Epithelial cell of proximal tubule (primary cell): ENCODE data around the gene CEP112. TPM values are rescaled to one million over a fixed set of nuclear protein-coding genes. Genes with fewer than 3 reads are reported as not detected.

ENCODE experiments used
- DNase-seq: peaks from one replicate; pipeline ENCODE4 v3.0.0-alpha.2; 2011; ENCODE audit warnings: low read depth
- H3K4me3 ChIP-seq: 2 replicates; pipeline ENCODE4 v1.5.1; 2011; ENCODE audit warnings: low read depth, mild to moderate bottlenecking, low read length
- CTCF ChIP-seq: conservative IDR thresholded peaks from 2 replicates; pipeline ENCODE4 v1.5.1; 2012; ENCODE audit warnings: low read depth, mild to moderate bottlenecking, low read length
- total RNA-seq: library from RNA; depleted of rRNA; stranded (reverse); fragments of >200 nt; gene quantifications from 2 replicates; pipeline ENCODE4 v1.2.3, GENCODE V29; 2015

Gene CEP112
- total RNA-seq, 1 donor from 2014 or later, result 4.7 TPM

- H3K4me3 ChIP-seq, result no peak overlapping the region
- no peak for DNase-seq
- TF ChIP-seq CTCF, result no peak
These were observed 553.5 kb downstream of the CEP112 start for GRCh38 chr17:65638221-65638975.

GRCh38 chr17:65637786-65638185, 554.1 kb downstream of the CEP112 start:
- no peak overlapping the region for H3K4me3 ChIP-seq
- no peak for DNase-seq
- no peak for TF ChIP-seq CTCF

GRCh38 chr17:65634533-65634932, 557.4 kb downstream of the CEP112 start:
- TF ChIP-seq CTCF, result no peak
- DNase-seq, result no peak
- H3K4me3 ChIP-seq, result no peak overlapping the region

GRCh38 chr17:65633988-65634387, 557.9 kb downstream of the CEP112 start:
- no peak for DNase-seq

GRCh38 chr17:65633146-65633881, 558.6 kb downstream of the CEP112 start:
- no peak for TF ChIP-seq CTCF
- DNase-seq, result no peak
- H3K4me3 ChIP-seq, result no peak overlapping the region

More at GRCh38 chr17:65633988-65634387, 557.9 kb downstream of the CEP112 start:
- TF ChIP-seq CTCF, result no peak
- no peak overlapping the region for H3K4me3 ChIP-seq

GRCh38 chr17:65630502-65630901, 561.4 kb downstream of the CEP112 start:
- DNase-seq, result no peak
- no peak overlapping the region for H3K4me3 ChIP-seq
- no peak for TF ChIP-seq CTCF
